ENCODE results near the gene ARHGAP40. TPM values are rescaled to one million over a fixed set of nuclear protein-coding genes. Genes with fewer than 3 reads are reported as not detected.

ARHGAP40 gene
- total RNA-seq, 1 donor: not detected

DNA sequence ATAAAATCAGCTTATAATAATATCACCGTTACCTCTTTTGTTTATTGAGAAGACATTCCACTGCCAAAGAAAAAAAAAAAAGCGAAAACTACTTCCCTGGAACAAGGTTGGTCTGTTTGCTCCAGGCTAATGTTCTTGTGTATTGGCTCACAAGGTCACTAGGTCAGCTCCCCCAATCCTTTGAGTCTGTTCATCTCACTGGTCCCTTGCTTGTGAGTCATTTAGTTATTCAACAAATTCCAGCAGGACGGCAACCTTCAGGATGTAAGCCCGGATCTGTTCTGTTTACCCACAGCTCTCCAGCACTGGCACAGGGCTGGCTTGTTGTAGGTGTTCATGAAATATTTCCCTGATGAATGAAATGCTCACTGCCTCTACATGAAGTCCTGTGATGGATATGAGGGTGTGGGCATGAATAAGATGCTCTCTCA lies 3.3 kb downstream of the ARHGAP40 start:
- TF ChIP-seq, protein P1, sequence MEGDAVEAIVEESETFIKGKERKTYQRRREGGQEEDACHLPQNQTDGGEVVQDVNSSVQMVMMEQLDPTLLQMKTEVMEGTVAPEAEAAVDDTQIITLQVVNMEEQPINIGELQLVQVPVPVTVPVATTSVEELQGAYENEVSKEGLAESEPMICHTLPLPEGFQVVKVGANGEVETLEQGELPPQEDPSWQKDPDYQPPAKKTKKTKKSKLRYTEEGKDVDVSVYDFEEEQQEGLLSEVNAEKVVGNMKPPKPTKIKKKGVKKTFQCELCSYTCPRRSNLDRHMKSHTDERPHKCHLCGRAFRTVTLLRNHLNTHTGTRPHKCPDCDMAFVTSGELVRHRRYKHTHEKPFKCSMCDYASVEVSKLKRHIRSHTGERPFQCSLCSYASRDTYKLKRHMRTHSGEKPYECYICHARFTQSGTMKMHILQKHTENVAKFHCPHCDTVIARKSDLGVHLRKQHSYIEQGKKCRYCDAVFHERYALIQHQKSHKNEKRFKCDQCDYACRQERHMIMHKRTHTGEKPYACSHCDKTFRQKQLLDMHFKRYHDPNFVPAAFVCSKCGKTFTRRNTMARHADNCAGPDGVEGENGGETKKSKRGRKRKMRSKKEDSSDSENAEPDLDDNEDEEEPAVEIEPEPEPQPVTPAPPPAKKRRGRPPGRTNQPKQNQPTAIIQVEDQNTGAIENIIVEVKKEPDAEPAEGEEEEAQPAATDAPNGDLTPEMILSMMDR (IDR thresholded peaks at IDR 0.05; ENCODE audit: insufficient read depth, low read depth, low read length): no peak
- DNase-seq (ENCODE audit: low read depth): peak; percentile 11
- no peak overlapping the region for H3K4me3 ChIP-seq (ENCODE audit: low read depth, low read length)

DNA sequence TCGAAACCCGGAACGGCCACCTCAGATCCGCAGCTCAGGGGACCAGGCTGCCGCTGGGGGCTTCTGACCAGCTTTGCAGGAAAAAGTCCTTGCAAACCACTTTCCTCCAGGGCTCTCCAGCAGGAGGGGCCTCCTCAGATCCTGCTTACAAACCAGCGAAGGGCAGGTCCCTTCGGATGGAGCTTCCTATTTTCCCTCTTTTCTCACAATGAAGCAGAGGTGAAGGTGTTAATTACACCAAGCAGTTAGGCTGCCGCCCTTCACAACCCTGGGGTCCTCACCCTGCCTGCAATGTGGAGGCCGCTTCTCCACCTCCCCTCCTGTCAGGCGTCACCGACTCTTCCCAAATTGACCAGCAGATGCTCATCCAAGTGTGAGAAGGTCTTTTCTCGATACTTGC lies 5.7 kb downstream of the ARHGAP40 start:
- no peak for DNase-seq (ENCODE audit: low read depth)
- TF ChIP-seq, protein P1 (IDR thresholded peaks at IDR 0.05; ENCODE audit: insufficient read depth, low read depth, low read length): no peak
- no peak overlapping the region for H3K4me3 ChIP-seq (ENCODE audit: low read depth, low read length)

DNA sequence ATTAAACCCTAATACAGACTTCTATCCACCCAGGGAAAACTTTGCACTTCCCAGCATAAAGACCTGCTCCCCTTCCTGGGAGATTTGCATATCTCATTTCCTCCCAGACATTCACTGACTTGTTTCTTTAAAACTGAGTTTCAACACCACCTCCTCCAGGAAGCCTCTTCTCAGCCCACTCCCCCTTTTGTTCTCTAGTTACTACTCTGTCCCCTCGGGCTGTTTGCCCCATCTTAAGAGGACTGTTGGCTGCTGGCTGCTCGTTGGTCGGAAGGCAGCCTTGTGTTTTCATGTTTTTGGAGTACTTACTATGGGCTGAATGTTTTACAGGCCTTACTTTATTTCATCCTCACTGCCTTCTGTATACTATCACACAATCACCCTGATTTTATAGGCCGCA lies 6.6 kb downstream of the ARHGAP40 start:
- no peak overlapping the region for H3K4me3 ChIP-seq (ENCODE audit: low read depth, low read length)

DNA sequence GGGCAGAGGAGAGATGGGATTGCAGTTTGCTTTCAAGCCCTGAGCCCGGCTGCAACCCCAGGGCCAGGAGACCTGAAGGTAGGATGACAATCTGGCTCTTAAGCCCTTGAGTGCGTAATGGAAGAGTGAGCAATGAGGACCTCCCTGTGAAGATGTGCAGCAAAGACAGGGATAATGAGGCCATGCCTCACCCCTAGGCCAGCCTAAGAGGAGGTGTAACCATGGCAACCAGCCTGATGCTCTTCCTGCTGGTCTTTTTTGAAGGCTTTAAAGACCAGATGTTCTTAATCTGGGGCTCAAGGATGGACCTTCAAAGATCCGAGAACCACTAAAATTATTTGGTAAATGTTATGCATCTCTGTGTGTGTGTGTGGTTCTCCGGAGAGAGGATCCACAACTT lies 8.2 kb downstream of the ARHGAP40 start:
- DNase-seq (ENCODE audit: low read depth): no peak
- TF ChIP-seq, protein P1 (IDR thresholded peaks at IDR 0.05; ENCODE audit: insufficient read depth, low read depth, low read length): no peak
- H3K4me3 ChIP-seq (ENCODE audit: low read depth, low read length): no peak overlapping the region

More for the DNA sequence above, 6.6 kb downstream of the ARHGAP40 start:
- TF ChIP-seq, protein P1 (IDR thresholded peaks at IDR 0.05; ENCODE audit: insufficient read depth, low read depth, low read length): no peak
- no peak for DNase-seq (ENCODE audit: low read depth)

DNA sequence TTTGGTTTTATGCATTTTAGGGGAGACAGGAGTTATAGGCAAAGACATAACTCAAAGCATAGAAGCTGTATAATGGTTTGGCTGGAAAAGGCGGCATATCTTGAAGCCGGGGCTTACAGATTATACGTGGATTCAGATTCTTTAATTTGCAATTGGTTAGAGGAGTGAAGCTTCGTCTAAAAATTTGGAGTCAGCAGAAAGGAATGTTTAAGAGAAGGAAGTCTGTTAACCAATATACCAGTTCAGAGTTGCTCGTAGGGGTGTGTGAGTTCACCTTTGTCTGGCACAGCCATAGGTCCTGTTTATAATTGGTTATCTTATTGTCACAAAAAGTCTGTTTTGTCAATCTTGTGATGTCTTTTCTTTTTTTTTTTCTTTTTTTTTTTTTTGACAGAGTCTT lies 8.9 kb downstream of the ARHGAP40 start:
- TF ChIP-seq, protein P1 (IDR thresholded peaks at IDR 0.05; ENCODE audit: insufficient read depth, low read depth, low read length): no peak
- DNase-seq (ENCODE audit: low read depth): no peak
- H3K4me3 ChIP-seq (ENCODE audit: low read depth, low read length): no peak overlapping the region

DNA sequence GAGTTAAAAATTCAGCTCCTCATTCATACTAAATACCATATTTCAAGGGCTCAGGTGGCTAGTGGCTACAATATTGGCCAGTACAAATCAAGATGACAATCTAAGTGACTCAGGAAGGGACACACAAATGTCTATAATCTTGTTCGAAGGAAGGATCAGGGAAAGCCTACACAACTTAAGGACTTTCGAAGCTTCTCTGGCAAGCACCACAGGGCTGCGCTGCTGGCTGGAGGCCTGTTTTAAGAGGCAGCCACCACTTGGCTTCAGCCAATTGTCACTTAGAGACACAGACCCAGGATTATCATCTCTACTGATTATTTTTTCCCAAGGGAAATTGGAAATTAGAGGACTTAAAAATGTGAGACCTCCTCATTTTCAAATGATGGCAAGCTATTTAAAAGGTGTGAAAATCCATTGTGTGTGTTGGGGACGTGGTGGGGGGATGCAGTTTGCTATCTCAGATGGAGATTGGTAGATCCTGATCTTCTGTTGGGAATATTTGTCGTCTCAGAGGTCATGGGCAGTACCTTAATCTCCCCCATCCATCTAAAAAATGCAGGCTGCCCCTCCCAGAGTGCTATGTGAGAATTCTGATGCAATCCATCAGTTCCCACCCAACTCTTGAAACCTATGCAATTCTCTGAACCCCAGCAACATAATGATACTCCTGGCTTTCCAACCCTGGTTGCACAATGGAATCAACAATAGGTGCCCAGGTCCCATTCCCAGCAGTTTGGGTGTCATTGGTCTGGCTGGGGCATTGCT lies 11.3 kb downstream of the ARHGAP40 start:
- TF ChIP-seq, protein P1 (IDR thresholded peaks at IDR 0.05; ENCODE audit: insufficient read depth, low read depth, low read length): no peak
- H3K4me3 ChIP-seq (ENCODE audit: low read depth, low read length): no peak overlapping the region
- no peak for DNase-seq (ENCODE audit: low read depth)

DNA sequence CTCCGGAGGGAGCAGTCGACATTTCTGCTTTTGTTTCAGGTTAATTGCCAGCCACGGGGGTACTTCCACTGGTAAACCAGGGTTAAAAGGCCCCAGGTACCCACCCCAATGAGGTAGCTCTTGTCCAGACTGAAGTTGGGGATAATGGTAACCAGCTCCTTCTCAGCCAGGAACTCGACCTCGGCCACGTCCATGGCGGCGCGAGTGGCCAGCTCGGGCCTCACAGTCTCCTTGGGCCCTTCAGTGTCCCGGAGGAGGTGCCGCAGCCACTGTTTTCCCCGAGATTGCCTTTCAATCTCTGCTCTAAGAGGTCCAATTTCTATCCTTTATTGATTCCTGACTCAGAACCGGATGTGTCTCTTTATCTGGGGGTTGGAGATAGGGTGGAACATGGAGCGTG lies 13.7 kb downstream of the ARHGAP40 start:
- DNase-seq (ENCODE audit: low read depth): no peak
- no peak overlapping the region for H3K4me3 ChIP-seq (ENCODE audit: low read depth, low read length)
- TF ChIP-seq, protein P1 (IDR thresholded peaks at IDR 0.05; ENCODE audit: insufficient read depth, low read depth, low read length): no peak
